K562 (cell line): ENCODE measurements around the gene SIGLEC5. TPM values are rescaled to one million over a fixed set of nuclear protein-coding genes. Genes with fewer than 3 reads are reported as not detected.

Experiments used
- CHD2 ChIP-seq: IDR thresholded peaks from 2 replicates; pipeline ENCODE4 v1.6.1; 2011; ENCODE audit warnings: low read depth, low read length
- CTBP1 ChIP-seq: fragments of 450-650 bp; IDR thresholded peaks from 2 replicates; pipeline ENCODE4 v1.6.1; 2016; ENCODE audit warnings: borderline replicate concordance
- FOXP4 ChIP-seq: sonication (generic); formaldehyde crosslinking; IDR thresholded peaks from 2 replicates; pipeline ENCODE4 v1.8.0; 2022; ENCODE audit warnings: mild to moderate bottlenecking, missing genetic modification reagents, borderline replicate concordance
- HSF4 ChIP-seq: fragments of 250-450 bp; sonication (Bioruptor Pico); IDR thresholded peaks from 2 replicates; pipeline ENCODE4 v2.1.2; 2022; ENCODE audit warnings: mild to moderate bottlenecking, moderate library complexity, borderline replicate concordance
- JUND ChIP-seq, 2 experiments: IDR thresholded peaks; 2 replicates in 1 of 2; 3 replicates in 1 of 2; pipeline ENCODE4 v1.6.1; 2011; ENCODE audit warnings: borderline replicate concordance in 2 of 2, low read depth in 2 of 2, low read length in 2 of 2, improper control_type of control experiment in 1 of 2, missing biosample characterization in 1 of 2, missing genetic modification characterization in 1 of 2, missing genetic modification reagents in 1 of 2
- MAFG ChIP-seq: fragments of 450-650 bp; conservative IDR thresholded peaks from 2 replicates; pipeline ENCODE4 v1.6.1; 2016; ENCODE audit warnings: missing genetic modification characterization, missing compliant biosample characterization
- REST ChIP-seq, 2 experiments: fragments of 450-650 bp; formaldehyde crosslinking in 1 of 2; IDR thresholded peaks; 2 replicates each; pipeline versions ENCODE4 v1.4.0 to v1.6.1; 2014 to 2020; ENCODE audit warnings: mild to moderate bottlenecking in 2 of 2, borderline replicate concordance in 1 of 2, low read depth in 1 of 2
- ZNF146 ChIP-seq: IDR thresholded peaks from one replicate; pipeline ENCODE4 v1.6.1; 2018; ENCODE audit warnings: missing compliant biosample characterization; ENCODE audit not compliant: unreplicated experiment
- ZNF175 ChIP-seq: fragments of 200-800 bp; sonication (Bioruptor generic); IDR thresholded peaks from 2 replicates; pipeline ENCODE4 v1.6.1; 2016; ENCODE audit warnings: low read depth, mild to moderate bottlenecking, missing genetic modification characterization, missing compliant biosample characterization
- ZNF347 ChIP-seq: fragments of 450-650 bp; formaldehyde crosslinking; IDR thresholded peaks from 2 replicates; pipeline ENCODE4 v1.4.0; 2020; ENCODE audit warnings: low read depth, mild to moderate bottlenecking, moderate library complexity
- ZNF444 ChIP-seq: fragments of 250-450 bp; sonication (Bioruptor Pico); IDR thresholded peaks from 2 replicates; pipeline ENCODE4 v1.4.0; 2020; ENCODE audit warnings: mild to moderate bottlenecking, moderate library complexity
- ZNF592 ChIP-seq: fragments of 450-650 bp; IDR thresholded peaks from 2 replicates; pipeline ENCODE4 v1.6.1; 2017; ENCODE audit warnings: antibody characterized with exemption, mild to moderate bottlenecking
- polyA plus RNA-seq, 8 experiments: library from polyadenylated mRNA; depleted of rRNA in 4 of 8; stranded (reverse) in 5 of 8; unstranded in 3 of 8; fragments of >200 nt; fragmentation: Nextera tagmentation in 2 of 8; fragmentation: Illumina TruSeq in 1 of 8; extraction: Ambion mirVana in 2 of 8; extraction: Trizol in 1 of 8; gene quantifications; 2 replicates each; pipeline versions ENCODE4 v1.2.1 to v1.2.3, GENCODE V29; 2011 to 2014; ENCODE audit warnings: inconsistent platforms in 1 of 8, missing spikeins in 1 of 8
- total RNA-seq, 7 experiments: library from RNA; depleted of rRNA in 6 of 7; stranded (reverse); fragments of >200 nt in 6 of 7; fragmentation: Illumina TruSeq in 2 of 7; extraction: Trizol in 2 of 7; gene quantifications; 2 replicates each; pipeline versions ENCODE4 v1.2.1 to v1.2.3, GENCODE V29; 2011 to 2021; ENCODE audit warnings: low replicate concordance in 1 of 7

SIGLEC5 gene
- total and polyA plus RNA-seq, 9 of the 15 experiments (the other 6 are each of a cell fraction or from before 2014, with no cell fraction given) = 0.14 TPM; not detected in 8

- TF ChIP-seq ZNF592 (peak; percentile 52; the same call in 1 of the 2 replicates), MAFG (tag) (no peak), ZNF444 (CRISPR knock-in tag) (no peak), REST (IDR thresholded peaks at IDR 0.05; ENCODE audit: borderline replicate concordance) (peak; percentile 31; the same call in 1 of the 2 replicates), REST (CRISPR knock-in tag; IDR thresholded peaks at IDR 0.05; ENCODE audit: low read depth) (no peak), CHD2 (no peak), CTBP1 (0 out of 2 replicates have a peak, but pooled peaks have one; percentile 16), ZNF175 (no peak), ZNF347 (no peak), JUND (IDR thresholded peaks at IDR 0.05; ENCODE audit: borderline replicate concordance, low read depth, low read length) (0 out of 2 replicates have a peak, but pooled peaks have one; percentile 16), JUND (tag; IDR thresholded peaks at IDR 0.05; ENCODE audit: borderline replicate concordance, low read depth, low read length) (no peak; the same call in 2 of the 3 replicates), HSF4 (CRISPR knock-in tag) (no peak), FOXP4 (CRISPR knock-in tag) (no peak), ZNF146 (CRISPR knock-in tag) (no peak)
These were observed 65.4 kb downstream of the SIGLEC5 start (continued) for GRCh38 chr19:51564791-51565190.
